GM21737 (cell line): ENCODE results near the gene AP3B1.

Experiments used
- ATAC-seq: cut with Tn5 transposase; IDR thresholded peaks from one replicate; pipeline ENCODE4 v1.9.1; 2021; ENCODE audit warnings: mild to moderate bottlenecking, moderate library complexity; ENCODE audit not compliant: unreplicated experiment

AP3B1 gene

DNA sequence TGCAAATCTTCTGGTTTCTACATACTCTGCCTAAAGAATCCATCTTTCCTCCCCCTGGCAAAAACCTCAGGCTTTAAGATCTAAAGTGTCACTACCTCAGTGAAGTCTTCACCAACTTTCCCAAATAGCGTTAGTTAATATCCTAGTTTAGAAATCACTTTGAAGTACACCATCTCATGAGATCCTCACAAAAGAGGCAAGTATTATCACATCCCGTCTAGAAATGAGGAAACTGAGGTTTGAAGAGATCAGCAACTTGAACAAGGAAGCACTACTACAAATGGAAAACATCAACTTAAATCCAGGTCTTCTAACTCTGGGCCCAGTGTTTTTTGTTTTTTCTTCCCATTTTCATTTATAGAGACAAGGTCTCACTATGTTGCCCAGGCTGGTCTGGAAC lies 4.6 kb downstream of the AP3B1 start:
- ATAC-seq = no peak

DNA sequence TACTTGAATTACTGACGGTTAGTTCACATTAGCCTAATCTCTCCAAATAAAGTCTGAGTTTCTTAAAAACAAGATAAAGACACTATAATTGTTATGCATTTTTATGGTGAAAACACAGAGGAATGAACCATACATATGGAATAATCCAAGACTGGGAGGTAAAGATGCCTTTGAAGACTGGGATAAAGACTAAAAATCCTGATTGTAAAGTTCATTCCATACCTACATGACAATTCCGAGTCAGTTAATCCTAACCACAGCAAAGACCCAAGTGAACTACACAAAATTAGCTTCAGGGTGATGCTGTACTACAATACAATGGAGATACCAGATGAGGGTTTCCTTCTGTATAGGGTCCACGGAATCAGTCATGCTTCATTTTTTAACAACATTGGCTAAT lies 6.3 kb downstream of the AP3B1 start:
- ATAC-seq = no peak

DNA sequence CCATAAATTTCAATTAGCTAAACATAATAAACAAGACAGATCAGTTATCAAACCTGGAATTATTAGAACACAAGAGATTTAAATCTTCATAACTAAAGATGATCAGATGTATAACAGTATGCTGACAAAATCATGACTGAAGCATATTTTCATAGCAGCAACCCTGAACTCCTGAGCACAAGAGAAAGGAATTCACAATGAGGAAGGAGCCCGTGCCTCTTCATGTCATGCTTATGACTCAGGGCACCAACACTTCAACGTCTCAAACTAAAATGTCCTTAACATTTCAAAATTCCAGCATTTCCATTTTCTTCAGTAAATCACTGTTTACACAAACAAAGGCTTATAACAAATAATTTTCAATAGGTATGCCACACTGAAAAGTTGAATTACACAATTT lies 6.7 kb downstream of the AP3B1 start:
- no peak for ATAC-seq

DNA sequence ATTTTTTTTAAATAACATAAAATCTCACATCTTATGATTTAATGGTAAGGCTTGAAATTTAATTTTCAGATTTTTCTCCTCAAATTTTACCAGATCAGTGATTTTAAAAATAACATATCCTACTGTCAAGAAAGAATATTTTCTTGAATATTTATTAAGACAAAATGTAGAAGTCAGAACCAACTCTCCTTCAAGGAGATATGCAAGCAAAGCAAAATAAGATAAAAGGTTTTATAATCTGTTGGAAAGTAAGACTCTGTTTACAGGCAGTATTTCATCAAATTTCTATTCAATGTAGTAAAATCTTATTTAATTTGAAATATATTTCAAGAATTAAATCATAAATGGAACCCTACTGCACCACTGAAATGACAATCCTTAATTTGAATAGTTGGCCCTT lies 7.3 kb downstream of the AP3B1 start:
- no peak for ATAC-seq

DNA sequence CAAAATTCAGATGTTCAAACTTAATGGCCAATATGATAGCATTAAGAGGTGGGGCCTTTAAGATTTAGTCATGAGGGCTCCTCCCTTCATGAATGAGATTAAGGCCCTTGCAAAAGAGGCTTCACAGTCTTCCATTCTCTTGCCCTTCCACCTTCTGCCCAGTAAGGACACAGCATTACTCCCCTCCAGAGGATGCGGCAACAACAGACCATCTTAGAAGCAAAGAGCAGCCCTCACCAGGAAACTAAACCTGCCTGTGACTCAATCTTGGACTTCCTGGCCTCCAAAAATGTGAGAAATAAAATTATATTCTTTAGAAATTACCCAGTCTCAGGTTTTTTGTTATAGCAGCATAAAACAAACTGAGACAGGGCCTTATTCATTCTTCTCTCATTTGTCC lies 8.2 kb downstream of the AP3B1 start:
- ATAC-seq = no peak

DNA sequence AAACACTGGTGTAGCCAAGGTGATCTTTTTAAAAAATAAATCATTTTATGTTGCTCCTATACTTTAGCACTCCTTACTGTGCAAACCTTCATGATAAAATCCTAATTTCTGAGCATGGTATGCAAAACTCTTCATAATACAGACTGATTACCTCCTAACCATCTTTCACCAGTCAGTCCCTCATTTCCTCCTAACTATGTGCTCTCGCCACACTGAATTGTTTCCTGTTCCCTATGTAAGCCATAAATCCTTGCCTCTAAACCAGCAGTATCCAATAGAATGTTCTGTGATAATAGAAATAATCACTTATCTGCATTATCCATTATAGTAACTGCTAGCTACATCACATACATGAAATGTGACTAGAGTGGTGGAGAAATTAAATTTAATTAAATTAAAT lies 10.7 kb downstream of the AP3B1 start:
- ATAC-seq = no peak

DNA sequence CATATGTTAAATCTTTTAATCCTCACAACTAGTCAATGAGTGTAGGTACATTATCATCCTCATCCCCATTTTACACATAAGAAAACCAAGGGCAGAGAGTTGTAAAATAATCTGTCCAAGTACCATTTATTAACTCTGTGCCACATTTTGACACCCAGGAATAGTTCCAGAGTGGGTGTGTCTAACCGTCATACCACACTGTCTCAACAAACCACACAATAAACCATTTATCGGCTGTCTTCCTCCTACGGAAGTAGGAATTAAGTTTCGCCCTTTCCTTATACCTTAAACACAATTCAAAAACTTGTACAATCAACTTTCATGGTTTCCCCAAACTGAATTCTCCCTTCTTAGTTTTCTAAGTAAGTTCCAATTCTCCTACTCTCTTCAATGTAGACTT lies 11.4 kb downstream of the AP3B1 start:
- no peak for ATAC-seq

DNA sequence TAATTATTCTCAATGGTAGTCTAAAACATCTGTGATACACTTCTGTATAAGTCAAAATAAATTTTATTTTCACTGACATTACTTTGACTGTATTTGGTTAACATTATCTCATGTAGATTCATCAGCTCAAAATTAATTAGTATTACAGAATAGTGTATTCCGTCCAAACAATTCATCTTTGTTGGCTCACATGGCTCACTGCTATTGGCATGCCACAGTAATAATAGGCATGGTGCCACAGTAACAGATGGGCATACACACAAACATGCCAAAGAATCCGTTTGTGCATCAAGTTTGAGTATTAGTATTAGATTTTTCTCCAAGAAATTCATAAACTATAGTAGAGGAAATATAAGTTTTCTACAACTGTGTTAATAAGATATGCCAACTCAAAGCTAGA lies 14.2 kb downstream of the AP3B1 start:
- no peak for ATAC-seq

DNA sequence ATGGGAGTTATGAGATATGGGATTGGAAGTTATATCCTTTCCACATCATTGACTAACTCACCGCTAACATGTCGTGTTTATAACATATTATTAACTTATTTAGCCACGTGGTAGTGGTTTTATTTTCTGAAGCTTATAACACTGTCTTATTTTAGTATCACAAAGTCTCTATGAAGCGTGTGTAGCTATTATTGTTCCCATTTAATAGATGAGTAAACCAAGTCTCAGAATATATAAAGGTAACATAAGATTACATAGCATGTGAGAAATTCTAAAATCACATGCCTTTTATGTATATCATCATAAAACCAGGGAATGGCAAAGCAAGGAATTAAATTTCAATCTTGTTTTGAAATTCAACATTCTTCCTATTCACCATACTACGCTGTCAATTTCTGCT lies 15.3 kb downstream of the AP3B1 start:
- ATAC-seq = no peak

DNA sequence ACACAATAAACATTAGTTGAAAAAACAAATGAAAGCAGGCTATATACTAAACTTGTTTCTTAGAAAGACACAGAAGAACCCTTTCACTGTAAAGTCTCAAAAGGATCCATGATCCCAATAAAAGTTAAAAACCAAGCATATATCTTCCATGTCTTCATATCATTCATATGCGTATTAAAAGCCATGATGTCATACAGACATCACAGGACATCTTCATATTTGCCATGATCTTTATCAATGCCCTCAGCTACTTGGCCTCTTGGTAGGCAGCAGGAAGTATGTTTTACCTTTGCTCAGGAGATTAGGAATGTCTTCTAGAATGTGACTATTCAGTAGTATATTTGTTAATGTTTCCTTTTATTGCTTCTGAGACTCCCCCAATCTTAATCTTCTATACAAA lies 16.8 kb downstream of the AP3B1 start:
- no peak for ATAC-seq

DNA sequence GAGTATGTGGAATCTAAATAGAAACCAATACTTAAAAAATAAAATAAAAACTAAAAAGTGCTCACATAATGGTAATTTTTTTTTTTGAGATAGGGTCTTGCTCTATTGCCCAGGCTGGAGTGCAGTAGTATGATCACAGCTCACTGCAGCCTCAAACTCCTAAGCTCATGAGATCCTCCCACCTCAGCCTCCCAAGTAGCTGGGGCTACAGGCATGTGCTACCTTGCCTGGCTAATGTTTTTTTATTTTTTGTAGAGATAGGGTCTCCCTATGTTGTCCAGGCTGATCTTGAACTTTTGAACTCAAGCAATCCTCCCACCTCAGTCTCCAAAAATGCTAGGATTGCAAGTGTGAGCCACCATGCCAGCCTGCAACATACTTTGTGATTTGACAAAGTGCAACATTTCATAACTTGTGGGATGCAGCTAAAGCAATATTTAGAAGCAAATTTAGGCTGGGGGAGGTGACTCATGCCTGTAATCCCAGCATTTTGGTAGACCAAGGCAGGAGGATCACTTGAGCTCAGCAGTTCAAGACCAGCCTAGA lies 18.4 kb downstream of the AP3B1 start:
- no peak for ATAC-seq

DNA sequence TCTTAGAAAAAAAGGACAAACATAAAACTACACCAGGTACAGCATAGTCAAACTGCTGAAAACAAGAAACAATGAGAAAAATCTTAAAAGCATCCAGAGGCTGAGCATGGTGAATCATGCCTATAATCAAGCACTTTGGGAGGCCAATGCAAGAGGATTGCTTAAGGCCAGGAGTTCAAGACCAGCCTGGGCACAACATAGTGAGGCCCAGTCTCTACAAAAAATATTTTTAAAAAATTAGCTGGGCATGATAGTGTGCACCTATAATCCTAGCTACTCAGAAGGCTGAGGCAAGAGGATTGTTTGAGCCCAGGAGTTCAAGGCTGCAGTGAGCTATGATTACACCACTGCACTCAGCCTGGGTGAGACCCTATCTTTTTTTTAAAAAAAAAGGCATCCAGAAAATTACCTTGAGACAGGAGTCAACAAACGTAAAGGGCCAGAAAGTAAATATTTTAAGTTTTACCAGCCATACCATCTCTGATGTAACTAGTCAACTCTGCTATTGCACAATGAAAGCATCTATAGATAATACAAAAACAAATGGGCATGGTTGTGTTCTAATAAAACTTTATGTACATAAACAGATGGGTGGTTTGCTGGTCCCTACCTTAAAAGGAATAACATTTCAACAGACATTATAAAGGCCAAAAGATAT lies 19.8 kb downstream of the AP3B1 start:
- no peak for ATAC-seq

DNA sequence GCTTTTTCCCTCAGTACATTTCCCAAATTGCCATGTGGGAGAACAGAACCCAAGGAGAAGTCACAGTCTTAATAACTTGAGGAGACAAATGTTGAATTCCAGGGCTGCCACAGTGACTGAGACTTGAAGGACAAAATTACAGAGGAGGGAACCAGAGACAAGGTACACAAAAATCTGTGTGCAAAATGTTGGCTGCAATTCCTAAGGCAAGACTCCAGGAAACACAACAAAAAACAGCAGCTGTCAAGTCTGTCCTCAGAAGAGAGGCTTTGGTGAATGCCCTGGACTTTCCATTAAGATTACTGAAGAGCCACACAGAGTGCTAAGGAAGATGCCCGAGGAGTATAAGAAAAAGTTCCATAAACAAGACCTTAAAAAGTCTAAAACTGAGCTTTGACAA lies 21.1 kb downstream of the AP3B1 start:
- no peak for ATAC-seq

DNA sequence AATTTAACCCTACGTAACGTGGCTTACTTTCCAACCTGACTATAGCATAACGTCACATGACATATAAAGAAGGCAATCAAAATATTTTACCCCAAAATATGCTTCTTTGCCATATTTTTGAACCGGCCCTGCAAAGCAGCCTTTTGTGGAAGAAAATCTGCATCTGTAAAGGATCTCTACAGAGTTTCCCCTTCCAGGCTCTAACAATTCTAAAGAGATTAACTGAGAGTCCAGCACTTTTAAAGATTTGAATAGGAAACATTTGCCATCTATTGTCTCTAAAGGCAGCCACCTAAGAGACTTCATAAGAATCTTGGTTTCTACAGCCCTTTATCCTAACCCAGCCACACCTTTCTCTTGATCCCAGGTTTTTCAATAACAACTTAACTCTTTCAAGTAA lies 22.7 kb downstream of the AP3B1 start:
- no peak for ATAC-seq

DNA sequence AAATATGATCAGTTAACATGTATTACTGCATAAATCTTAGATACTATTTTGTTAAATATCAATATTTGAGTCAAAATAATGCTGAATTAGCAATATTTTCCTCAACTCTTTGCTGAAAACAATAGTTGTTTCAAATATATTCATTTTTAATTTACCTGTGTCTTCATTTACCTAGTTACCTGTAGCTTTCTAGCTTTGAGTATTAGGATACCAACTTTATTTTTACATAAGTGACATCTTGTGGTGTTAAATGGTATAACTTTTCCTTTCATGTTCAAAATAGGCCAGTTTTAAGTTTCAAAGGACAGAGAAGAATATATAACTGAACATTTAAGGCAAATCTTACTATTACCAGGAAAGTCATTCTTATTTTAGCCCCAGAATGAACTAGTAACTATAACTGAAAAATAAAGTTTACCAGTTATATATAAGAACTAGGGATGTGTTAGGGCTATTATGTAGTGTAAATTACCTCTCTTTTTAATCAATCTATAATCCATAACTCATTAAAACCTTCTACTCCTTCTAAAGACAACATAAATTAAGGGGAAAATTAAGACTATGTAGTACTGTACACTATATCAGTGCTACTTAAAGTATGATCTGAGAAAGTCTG lies 25.3 kb downstream of the AP3B1 start:
- ATAC-seq = no peak

DNA sequence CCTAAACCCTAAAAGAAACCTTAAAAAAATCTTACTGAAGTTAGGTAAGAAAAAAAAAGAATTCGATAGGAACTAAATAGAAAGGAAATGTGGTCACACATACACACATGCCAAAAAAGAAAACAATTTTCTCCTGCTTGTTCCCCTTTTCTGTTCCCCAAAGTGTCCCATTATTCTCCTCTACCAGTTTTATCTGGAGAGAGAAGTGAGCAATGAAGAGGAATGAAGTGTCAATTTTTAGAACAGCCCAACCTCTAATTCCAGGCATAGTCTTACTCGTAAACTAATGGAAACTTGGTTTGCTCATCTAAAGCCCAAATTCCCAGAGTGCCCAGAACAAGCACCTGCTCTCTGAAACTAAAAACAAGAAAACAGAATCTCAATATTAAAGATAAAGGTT lies 26.1 kb downstream of the AP3B1 start:
- ATAC-seq = no peak

DNA sequence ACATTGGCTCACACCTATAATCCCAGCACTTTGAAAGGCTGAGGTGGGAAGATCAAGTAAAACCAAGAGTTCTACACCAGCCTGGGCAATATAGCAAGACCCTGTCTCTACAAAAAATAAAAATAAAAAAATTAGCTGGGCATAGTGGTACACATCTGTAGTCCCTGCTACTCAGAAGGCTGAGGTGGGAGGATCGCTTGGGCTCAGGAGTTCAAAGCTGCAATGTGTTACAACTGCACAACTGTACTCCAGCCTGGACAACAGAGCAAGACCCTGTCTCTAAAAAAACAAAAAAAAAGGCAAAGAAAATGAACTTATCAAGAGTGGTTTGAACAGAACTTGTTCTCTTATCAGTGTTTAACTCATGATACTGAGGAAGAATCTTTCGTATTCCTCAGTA lies 29.3 kb downstream of the AP3B1 start:
- no peak for ATAC-seq

DNA sequence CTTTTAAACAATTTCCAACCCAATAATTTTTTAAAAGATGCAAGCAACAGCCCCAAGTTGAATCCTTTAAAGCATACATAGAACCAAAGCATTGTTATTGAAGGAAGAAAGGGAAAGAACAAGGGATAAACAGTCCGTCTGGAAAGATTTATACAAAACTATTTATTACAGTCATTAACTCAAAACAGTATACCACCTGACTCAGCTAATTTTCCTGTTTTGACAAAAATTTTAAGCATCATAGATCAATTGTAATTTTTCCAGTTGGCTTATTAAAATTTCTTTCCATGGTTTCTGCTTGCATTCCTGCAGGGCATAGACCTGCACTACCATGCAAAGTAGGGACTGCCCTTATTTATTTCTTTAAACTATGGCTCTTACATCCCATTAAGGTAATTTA lies 29.9 kb downstream of the AP3B1 start:
- ATAC-seq = no peak

DNA sequence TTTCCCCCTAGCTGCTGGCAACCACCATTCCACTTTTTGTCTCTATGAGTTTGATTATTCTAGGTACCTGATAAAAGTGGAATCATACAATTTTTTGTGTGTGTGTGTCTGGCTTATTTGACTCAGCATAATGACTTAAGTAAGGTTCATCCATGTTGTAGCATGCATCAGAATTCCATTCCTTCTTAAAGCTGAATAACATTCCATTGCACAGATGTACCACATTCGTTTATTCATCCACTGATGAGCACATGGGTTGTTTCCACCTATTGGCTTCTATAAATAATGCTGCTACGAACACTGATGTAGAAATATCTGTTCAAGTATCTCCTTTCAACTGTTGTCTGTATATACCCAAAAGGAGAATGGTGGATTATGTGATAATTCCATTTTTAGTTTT lies 33.7 kb downstream of the AP3B1 start:
- ATAC-seq = no peak

DNA sequence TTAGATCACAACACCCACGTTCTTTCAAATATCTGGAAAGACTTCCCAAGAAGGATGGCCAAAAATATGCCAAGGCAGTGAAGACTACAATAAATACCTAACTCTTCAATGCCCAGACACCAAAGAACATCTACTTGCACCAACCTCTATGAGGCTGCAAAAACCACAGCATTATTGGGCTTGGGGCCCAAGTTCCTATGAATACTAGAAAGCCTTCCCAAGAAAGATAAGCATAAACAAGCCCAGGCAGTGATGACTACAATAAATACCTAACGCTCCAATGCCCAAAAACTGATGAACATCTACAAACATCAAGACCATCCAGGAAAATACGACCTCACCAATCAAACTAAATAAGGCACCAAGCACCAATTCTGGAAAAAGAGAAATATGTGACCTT lies 41.3 kb downstream of the AP3B1 start:
- ATAC-seq = no peak

DNA sequence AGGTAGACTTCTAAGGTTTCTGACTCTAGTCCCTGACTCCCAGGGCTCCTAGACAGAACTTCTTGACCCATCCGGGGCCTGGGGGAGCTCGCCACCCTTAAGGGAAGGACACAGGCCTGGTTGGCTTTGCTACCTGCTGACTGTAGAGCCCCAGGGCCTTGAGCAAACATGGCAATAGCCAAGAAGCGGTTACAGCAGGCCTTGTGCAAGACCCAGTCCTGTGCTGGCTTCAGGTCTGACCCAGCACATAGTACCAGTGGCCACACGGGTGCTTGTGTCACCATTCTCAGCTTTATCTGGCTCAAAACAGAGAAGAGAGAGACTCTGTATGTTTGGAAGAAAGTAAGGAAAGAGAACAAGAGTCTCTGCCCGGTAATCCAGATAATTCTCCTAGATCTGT lies 41.8 kb downstream of the AP3B1 start:
- no peak for ATAC-seq

DNA sequence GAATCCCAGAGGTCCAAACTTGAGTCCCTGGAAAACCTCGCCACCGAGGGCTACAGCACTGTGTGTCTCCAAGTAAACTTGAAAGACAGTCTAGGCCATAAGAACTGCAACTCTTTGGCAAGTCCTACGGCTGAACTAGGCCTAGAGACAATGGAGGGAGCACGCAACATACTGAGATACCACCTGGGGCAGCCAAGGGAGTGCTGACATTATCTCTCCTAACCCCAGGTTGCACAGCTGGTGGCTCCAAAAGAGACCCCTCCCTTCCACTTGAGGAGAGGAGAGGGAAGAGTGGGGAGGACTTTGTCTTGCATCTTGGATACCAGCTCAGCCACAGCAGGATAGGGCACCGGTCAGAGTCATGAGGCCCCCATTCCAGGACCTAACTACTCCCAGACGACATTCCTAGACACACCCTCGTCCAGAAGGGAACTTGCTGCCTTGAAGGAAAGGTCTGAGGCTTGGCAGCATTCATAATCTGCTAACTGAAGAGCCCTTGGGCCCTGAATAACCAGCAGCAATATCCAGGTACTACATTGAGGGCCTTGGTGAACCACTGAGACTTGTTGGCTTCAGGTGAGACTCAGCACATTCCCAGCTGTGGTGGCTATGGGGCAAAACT lies 42.7 kb downstream of the AP3B1 start:
- no peak for ATAC-seq
